Erythroblast (primary cell): Measurements from ENCODE around the gene DCLK3.

Experiments used
- DNase-seq, 2 experiments: peaks; one replicate each; lab custom pipeline; 2025; lab: John Stamatoyannopoulos, UW
- GATA1 ChIP-seq: IDR thresholded peaks from 2 replicates; pipeline ENCODE4 v1.6.1; 2011; ENCODE audit warnings: low read depth, mild to moderate bottlenecking, control low read depth, low read length, moderate library complexity
- POLR2A ChIP-seq: IDR thresholded peaks from 2 replicates; pipeline ENCODE4 v1.6.1; 2011; ENCODE audit warnings: mild to moderate bottlenecking, low read length

DCLK3 gene

GRCh38 chr3:36743826-36744225, 20.5 kb downstream of the DCLK3 start:
- DNase-seq: no peak
- TF ChIP-seq GATA1 (no peak), POLR2A (no peak)

GRCh38 chr3:36741285-36741684, 23.1 kb downstream of the DCLK3 start:
- DNase-seq: no peak

GRCh38 chr3:36740787-36741186, 23.6 kb downstream of the DCLK3 start:
- no peak for DNase-seq
- TF ChIP-seq POLR2A (no peak), GATA1 (no peak)

More at GRCh38 chr3:36741285-36741684, 23.1 kb downstream of the DCLK3 start:
- TF ChIP-seq GATA1: no peak
- TF ChIP-seq POLR2A: no peak

- DNase-seq: no peak
- TF ChIP-seq POLR2A: no peak
- TF ChIP-seq GATA1: no peak
Observed at GRCh38 chr3:36738702-36739101, 25.7 kb downstream of the DCLK3 start.

GRCh38 chr3:36736301-36736700, 28.1 kb downstream of the DCLK3 start:
- DNase-seq: peak in 1 of 2 experiments; percentile 47
- TF ChIP-seq GATA1: no peak
- no peak for TF ChIP-seq POLR2A

GRCh38 chr3:36734742-36735141, 29.6 kb downstream of the DCLK3 start:
- no peak for TF ChIP-seq GATA1
- no peak for TF ChIP-seq POLR2A
- no peak for DNase-seq

GRCh38 chr3:36733723-36734122, 30.6 kb downstream of the DCLK3 start:
- no peak for DNase-seq

GRCh38 chr3:36733162-36733696, 31.1 kb downstream of the DCLK3 start:
- DNase-seq: no peak
- TF ChIP-seq GATA1: no peak
- no peak for TF ChIP-seq POLR2A

More at GRCh38 chr3:36733723-36734122, 30.6 kb downstream of the DCLK3 start:
- no peak for TF ChIP-seq GATA1
- TF ChIP-seq POLR2A: no peak

- TF ChIP-seq POLR2A (no peak), GATA1 (no peak)
- DNase-seq: no peak
Observed at GRCh38 chr3:36730966-36731365, 33.4 kb downstream of the DCLK3 start.

- DNase-seq: peak; percentile 57 to 72
Observed at GRCh38 chr3:36729204-36730056, 34.9 kb downstream of the DCLK3 start.

GRCh38 chr3:36714343-36715086, 49.8 kb downstream of the DCLK3 start:
- no peak for DNase-seq
- no peak for TF ChIP-seq POLR2A
- TF ChIP-seq GATA1: no peak

More at GRCh38 chr3:36729204-36730056, 34.9 kb downstream of the DCLK3 start:
- TF ChIP-seq GATA1: no peak
- no peak for TF ChIP-seq POLR2A

GRCh38 chr3:36713904-36714303, 50.4 kb downstream of the DCLK3 start:
- DNase-seq: no peak
- TF ChIP-seq GATA1: no peak

- no peak for DNase-seq
Observed at GRCh38 chr3:36710606-36711005, 53.7 kb downstream of the DCLK3 start.

More at GRCh38 chr3:36710606-36711005, 53.7 kb downstream of the DCLK3 start:
- TF ChIP-seq POLR2A: no peak
- no peak for TF ChIP-seq GATA1
